ENCODE results near the gene CLDN1. TPM values are rescaled to one million over a fixed set of nuclear protein-coding genes. Genes with fewer than 3 reads are reported as not detected.

CLDN1 gene
- total RNA-seq, 1 experiment from 2014 or later = 27.1 TPM

- Histone ChIP-seq H3K4me1 (replicated peaks; ENCODE audit: insufficient read depth) (no peaks in the 10 kb centered on the region), H3K27me3 (ENCODE audit: insufficient read depth, low read depth) (no peaks in the 10 kb centered on the region), H3K27ac (no peak overlapping the region), H4K20me1 (ENCODE audit: insufficient read depth) (no peaks in the 10 kb centered on the region), H3K36me3 (ENCODE audit: low read depth) (no peaks in the 10 kb centered on the region), H3K4me3 (no peak overlapping the region), H3K9me2 (ENCODE audit: insufficient read depth) (no peaks in the 10 kb centered on the region), H2AFZ (no peak overlapping the region), H3K4me2 (no peak overlapping the region), H3K79me2 (ENCODE audit: low read depth) (no peaks in the 10 kb centered on the region), H3K9me3 (ENCODE audit: insufficient read depth, low read depth) (peaks cover 8% of the 10 kb centered on the region), H3F3A (ENCODE audit: insufficient read depth, low read depth) (peaks cover 4% of the 10 kb centered on the region)
- intact Hi-C loops (cut with micrococcal nuclease; ENCODE audit: unreplicated experiment) = no loop called here
- no TSS peak for BruUV-seq (replicated peaks)
- no peak for TF ChIP-seq CTCF (conservative IDR thresholded peaks at IDR 0.05)
- no peak for TF ChIP-seq EZH2 (IDR thresholded peaks at IDR 0.05; ENCODE audit: low read depth)
- CTCF ChIA-PET = no interaction called here
- no peak for DNase-seq
- POLR2A ChIA-PET (ENCODE audit: unreplicated experiment) = no interaction called here
Observed at GRCh38 chr3:190294030-190294429, 28.2 kb downstream of the CLDN1 start.

GRCh38 chr3:190293621-190294020 lies 28.6 kb downstream of the CLDN1 start:
- DNase-seq = no peak
- POLR2A ChIA-PET (ENCODE audit: unreplicated experiment) = no interaction called here
- no peaks in the 10 kb centered on the region for H3K4me1 ChIP-seq (replicated peaks; ENCODE audit: insufficient read depth)
- no peaks in the 10 kb centered on the region for H3K36me3 ChIP-seq (ENCODE audit: low read depth)
- H3K4me2 ChIP-seq = no peak overlapping the region
- no peak overlapping the region for H3K4me3 ChIP-seq
- intact Hi-C loops (cut with micrococcal nuclease; ENCODE audit: unreplicated experiment) = no loop called here
- H3K9me3 ChIP-seq (ENCODE audit: insufficient read depth, low read depth) = peaks cover 8% of the 10 kb centered on the region
- no TSS peak for BruUV-seq (replicated peaks)
- H3K27ac ChIP-seq = no peak overlapping the region
- no peak overlapping the region for H2AFZ ChIP-seq
- H3K27me3 ChIP-seq (ENCODE audit: insufficient read depth, low read depth) = no peaks in the 10 kb centered on the region
- peaks cover 4% of the 10 kb centered on the region; the same call in 1 of the 2 replicates for H3F3A ChIP-seq (ENCODE audit: insufficient read depth, low read depth)
- TF ChIP-seq CTCF (conservative IDR thresholded peaks at IDR 0.05) (no peak), EZH2 (IDR thresholded peaks at IDR 0.05; ENCODE audit: low read depth) (no peak)
- H3K79me2 ChIP-seq (ENCODE audit: low read depth) = no peaks in the 10 kb centered on the region
- no peaks in the 10 kb centered on the region for H3K9me2 ChIP-seq (ENCODE audit: insufficient read depth)
- CTCF ChIA-PET = no interaction called here
- H4K20me1 ChIP-seq (ENCODE audit: insufficient read depth) = no peaks in the 10 kb centered on the region

- BruUV-seq (replicated peaks) = no TSS peak
- Histone ChIP-seq H3K79me2 (ENCODE audit: low read depth) (no peaks in the 10 kb centered on the region), H2AFZ (no peak overlapping the region), H3K9me3 (ENCODE audit: insufficient read depth, low read depth) (peaks cover 8% of the 10 kb centered on the region), H3F3A (ENCODE audit: insufficient read depth, low read depth) (peaks cover 4% of the 10 kb centered on the region; the same call in 1 of the 2 replicates), H3K4me1 (replicated peaks; ENCODE audit: insufficient read depth) (no peaks in the 10 kb centered on the region), H3K9me2 (ENCODE audit: insufficient read depth) (no peaks in the 10 kb centered on the region), H4K20me1 (ENCODE audit: insufficient read depth) (no peaks in the 10 kb centered on the region), H3K4me3 (no peak overlapping the region), H3K4me2 (no peak overlapping the region), H3K36me3 (ENCODE audit: low read depth) (no peaks in the 10 kb centered on the region), H3K27me3 (ENCODE audit: insufficient read depth, low read depth) (no peaks in the 10 kb centered on the region), H3K27ac (no peak overlapping the region)
- intact Hi-C loops (cut with micrococcal nuclease; ENCODE audit: unreplicated experiment) = no loop called here
- DNase-seq = no peak
- ChIA-PET POLR2A (ENCODE audit: unreplicated experiment) (no interaction called here), CTCF (no interaction called here)
- TF ChIP-seq EZH2 (IDR thresholded peaks at IDR 0.05; ENCODE audit: low read depth) (no peak), CTCF (conservative IDR thresholded peaks at IDR 0.05) (no peak)
Observed at GRCh38 chr3:190291994-190292584, 30.2 kb downstream of the CLDN1 start.
